Glutamatergic neuron (in vitro differentiated cells): ENCODE data around the gene CCT6B. TPM values are rescaled to one million over a fixed set of nuclear protein-coding genes. Genes with fewer than 3 reads are reported as not detected.
"Not testable (repeated sequence)": the region's sequence is repeated elsewhere in the genome, so short reads cannot be mapped to it uniquely, and the experiment has no call there.

Experiments
- DNase-seq: peaks from one replicate; pipeline ENCODE4 v3.0.0; 2022
- H3K27ac Mint-ChIP-seq: one replicate; pipeline ENCODE4 v1.8.0; 2020; ENCODE audit warnings: mild to moderate bottlenecking, mixed read lengths, inconsistent platforms; ENCODE audit not compliant: unreplicated experiment
- H3K27me3 Mint-ChIP-seq: one replicate; pipeline ENCODE4 v1.8.0; 2020; ENCODE audit warnings: mild to moderate bottlenecking, moderate library complexity, mixed read lengths, inconsistent platforms; ENCODE audit not compliant: unreplicated experiment
- H3K36me3 Mint-ChIP-seq: one replicate; pipeline ENCODE4 v1.8.0; 2020; ENCODE audit warnings: mild to moderate bottlenecking, mixed read lengths, inconsistent platforms; ENCODE audit not compliant: unreplicated experiment
- H3K4me1 Mint-ChIP-seq: one replicate; pipeline ENCODE4 v1.8.0; 2020; ENCODE audit warnings: mild to moderate bottlenecking, low read depth, mixed read lengths, inconsistent platforms; ENCODE audit not compliant: unreplicated experiment
- H3K4me3 Mint-ChIP-seq: one replicate; pipeline ENCODE4 v1.8.0; 2020; ENCODE audit warnings: mild to moderate bottlenecking, mixed read lengths, inconsistent platforms; ENCODE audit not compliant: unreplicated experiment
- H3K9me3 Mint-ChIP-seq: one replicate; pipeline ENCODE4 v1.8.0; 2020; ENCODE audit warnings: mild to moderate bottlenecking, moderate library complexity, mixed read lengths, inconsistent platforms; ENCODE audit not compliant: unreplicated experiment
- CTCF ChIP-seq: fragments of 200-600 bp; sonication (generic); IDR thresholded peaks from one replicate; pipeline ENCODE4 v1.5.0; 2021; ENCODE audit not compliant: partially characterized antibody, unreplicated experiment
- total RNA-seq: library from RNA; stranded (reverse); fragmentation: NEBNext Ultra II Directional; extraction: Animal tissue kit (Norgen Biotek cat#: 25700); gene quantifications from one replicate; pipeline ENCODE4 v1.2.1, GENCODE V29; 2021; ENCODE audit not compliant: unreplicated experiment

CCT6B gene
- total RNA-seq, 1 donor from 2014 or later, result 2.4 TPM

GRCh38 chr17:34974794-34975785, 13.8 kb upstream of the CCT6B start:
- no peak overlapping the region for H3K27ac Mint-ChIP-seq
- peaks cover 4% of the 10 kb centered on the region for H3K27me3 Mint-ChIP-seq

GRCh38 chr17:34974179-34974578, 12.9 kb upstream of the CCT6B start:
- Mint-ChIP-seq H3K9me3 (no peaks in the 10 kb centered on the region), H3K27ac (no peak overlapping the region), H3K4me1 (no peaks in the 10 kb centered on the region), H3K36me3 (no peaks in the 10 kb centered on the region), H3K4me3 (no peak overlapping the region), H3K27me3 (peaks cover 3% of the 10 kb centered on the region)
- DNase-seq, result no peak
- TF ChIP-seq CTCF, result no peak

More at GRCh38 chr17:34974794-34975785, 13.8 kb upstream of the CCT6B start:
- DNase-seq, result no peak
- H3K4me3 Mint-ChIP-seq, result no peak overlapping the region
- peaks cover 1% of the 10 kb centered on the region for H3K9me3 Mint-ChIP-seq
- no peaks in the 10 kb centered on the region for H3K36me3 Mint-ChIP-seq
- no peak for TF ChIP-seq CTCF
- peaks cover 6% of the 10 kb centered on the region for H3K4me1 Mint-ChIP-seq

- DNase-seq, result no peak
- no peak for TF ChIP-seq CTCF
- Mint-ChIP-seq H3K27me3 (peaks cover 5% of the 10 kb centered on the region), H3K9me3 (peaks cover 7% of the 10 kb centered on the region), H3K4me3 (no peak overlapping the region), H3K27ac (no peak overlapping the region), H3K4me1 (peaks cover 5% of the 10 kb centered on the region), H3K36me3 (no peaks in the 10 kb centered on the region)
These were observed 2.8 kb downstream of the CCT6B start for GRCh38 chr17:34958438-34958837.

GRCh38 chr17:34950780-34951179, 10.5 kb downstream of the CCT6B start:
- not testable (repeated sequence) for H3K9me3 Mint-ChIP-seq, H3K4me1 Mint-ChIP-seq, DNase-seq, H3K36me3 Mint-ChIP-seq, H3K4me3 Mint-ChIP-seq, H3K27ac Mint-ChIP-seq, H3K27me3 Mint-ChIP-seq

- H3K27me3 Mint-ChIP-seq, result peaks cover 1% of the 10 kb centered on the region
- no peaks in the 10 kb centered on the region for H3K36me3 Mint-ChIP-seq
- no peak for DNase-seq
- H3K4me1 Mint-ChIP-seq, result no peaks in the 10 kb centered on the region
- H3K27ac Mint-ChIP-seq, result no peak overlapping the region
- H3K9me3 Mint-ChIP-seq, result no peaks in the 10 kb centered on the region
- TF ChIP-seq CTCF, result no peak
- no peak overlapping the region for H3K4me3 Mint-ChIP-seq
These were observed 31.0 kb downstream of the CCT6B start for GRCh38 chr17:34930283-34930682.
